CMK (cell line): ENCODE results near the gene MCF2.

Source experiments
- DNase-seq: peaks from one replicate; pipeline ENCODE4 v3.0.0-alpha.2; 2010; ENCODE audit warnings: low read depth

The MCF2 gene

DNA sequence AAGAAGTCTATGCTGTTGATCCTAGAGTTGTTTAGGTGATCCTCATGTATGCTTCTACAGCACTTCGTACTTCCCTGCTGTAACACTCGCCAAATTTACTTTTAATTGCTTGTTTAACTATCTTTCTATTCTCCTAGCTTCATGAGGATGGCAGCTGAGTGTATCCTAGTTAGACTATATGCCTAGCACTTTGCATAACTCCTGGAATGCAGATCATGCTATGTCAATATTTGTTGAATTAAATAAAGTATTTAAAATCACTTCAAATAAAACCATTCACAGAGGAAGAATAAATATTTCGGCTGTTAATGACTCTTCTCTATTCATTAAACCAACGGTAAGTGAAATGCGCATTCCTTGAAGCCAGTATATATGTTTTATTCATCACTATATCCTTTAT is 122.4 kb downstream of the MCF2 start:
- no peak for DNase-seq

DNA sequence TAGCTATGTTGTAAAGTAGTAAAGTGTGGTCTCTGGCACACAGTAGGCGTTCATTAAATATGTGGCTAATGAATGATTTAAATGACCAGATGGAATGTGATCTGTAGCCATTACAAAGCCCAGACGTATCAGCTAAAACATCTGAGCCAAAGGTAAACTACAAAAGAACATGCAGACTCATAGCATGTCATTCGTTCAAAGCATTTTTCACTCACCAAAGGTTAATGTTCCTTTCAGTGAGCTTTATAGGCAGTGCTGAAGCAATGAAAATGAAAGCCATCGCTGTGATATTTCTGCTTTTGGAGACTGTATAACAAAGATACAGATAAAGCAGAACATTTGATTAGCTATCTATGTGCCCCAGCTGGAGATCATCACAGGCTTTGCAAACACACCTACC is 126.9 kb downstream of the MCF2 start:
- no peak for DNase-seq

DNA sequence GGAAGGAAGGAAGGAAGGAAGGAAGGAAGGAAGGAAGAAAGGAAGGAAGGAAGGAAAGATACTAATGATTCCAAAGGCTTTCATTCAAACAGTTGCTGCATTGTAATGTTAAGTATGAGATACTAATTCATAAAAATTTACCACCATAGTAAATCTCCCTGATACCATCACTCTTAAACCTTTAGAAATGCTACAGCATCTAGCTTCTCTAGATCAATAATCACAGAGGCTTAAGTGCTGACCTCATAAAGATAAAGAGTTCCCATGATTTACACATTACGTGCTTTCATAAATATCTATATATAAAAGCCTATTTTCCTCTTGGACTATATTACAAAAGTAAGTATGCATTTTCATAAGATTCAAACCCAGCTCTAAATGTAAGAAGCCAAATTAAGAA is 141.0 kb downstream of the MCF2 start:
- no peak for DNase-seq

GRCh38 chrX:139563251-139563650 is 144.7 kb downstream of the MCF2 start:
- DNase-seq = no peak

DNA sequence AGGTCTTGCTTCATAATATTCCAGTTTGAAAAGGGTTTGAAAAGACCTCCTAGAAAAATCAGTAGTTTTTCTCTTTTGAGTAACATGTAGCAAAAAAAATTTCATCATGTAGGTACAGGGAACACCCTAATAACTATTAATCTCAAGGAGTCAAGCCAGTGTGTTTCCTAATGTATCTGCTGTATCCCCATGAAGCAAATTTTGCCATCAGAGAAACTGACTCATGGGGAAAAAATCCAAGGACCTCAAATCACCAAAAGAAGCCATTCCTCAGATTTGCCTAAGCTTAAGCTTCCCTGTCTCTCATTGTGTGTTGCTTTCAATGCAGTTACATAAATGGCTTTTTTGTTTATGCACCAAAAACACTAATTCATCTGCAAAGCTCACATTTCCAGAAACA is 147.7 kb downstream of the MCF2 start:
- DNase-seq = no peak

DNA sequence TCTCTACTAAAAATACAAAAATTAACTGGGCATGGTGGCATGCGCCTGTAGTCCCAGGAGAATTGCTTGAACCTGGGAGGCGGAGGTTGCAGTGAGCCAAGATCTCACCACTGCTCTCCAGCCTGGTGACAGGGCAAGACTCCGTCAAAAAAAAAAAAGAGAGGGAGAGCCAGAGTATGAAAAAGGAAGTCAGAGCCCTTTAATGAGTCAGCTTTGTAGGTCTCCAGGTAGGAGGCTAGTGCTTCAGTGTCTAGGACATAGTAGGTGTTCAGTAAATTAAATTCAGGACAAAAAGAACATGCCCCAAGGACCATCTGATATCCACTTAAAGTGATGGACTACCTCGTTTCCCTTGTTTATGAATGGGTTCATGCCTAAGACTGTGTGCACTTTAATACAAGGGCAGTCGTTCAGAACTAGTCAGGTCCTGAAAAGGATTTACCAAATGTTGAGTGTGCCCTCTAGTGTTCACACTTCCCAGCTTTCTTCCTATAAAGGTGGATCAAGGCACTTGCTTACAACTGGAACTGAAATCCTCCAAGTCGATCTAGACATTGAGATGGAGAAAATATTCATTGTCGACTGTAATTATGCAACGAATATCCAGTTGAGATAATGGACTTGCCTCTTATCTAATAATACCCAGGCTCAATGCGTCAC is 148.5 kb downstream of the MCF2 start:
- no peak for DNase-seq

GRCh38 chrX:139554991-139555675 is 152.8 kb downstream of the MCF2 start:
- DNase-seq = no peak

- DNase-seq = no peak
These were observed 153.6 kb downstream of the MCF2 start for GRCh38 chrX:139554376-139554775.

GRCh38 chrX:139544591-139544990 is 163.4 kb downstream of the MCF2 start:
- no peak for DNase-seq

- DNase-seq = no peak
These were observed 164.0 kb downstream of the MCF2 start for GRCh38 chrX:139543920-139544319.

- DNase-seq = no peak
These were observed 165.3 kb downstream of the MCF2 start for GRCh38 chrX:139542652-139543051.

DNA sequence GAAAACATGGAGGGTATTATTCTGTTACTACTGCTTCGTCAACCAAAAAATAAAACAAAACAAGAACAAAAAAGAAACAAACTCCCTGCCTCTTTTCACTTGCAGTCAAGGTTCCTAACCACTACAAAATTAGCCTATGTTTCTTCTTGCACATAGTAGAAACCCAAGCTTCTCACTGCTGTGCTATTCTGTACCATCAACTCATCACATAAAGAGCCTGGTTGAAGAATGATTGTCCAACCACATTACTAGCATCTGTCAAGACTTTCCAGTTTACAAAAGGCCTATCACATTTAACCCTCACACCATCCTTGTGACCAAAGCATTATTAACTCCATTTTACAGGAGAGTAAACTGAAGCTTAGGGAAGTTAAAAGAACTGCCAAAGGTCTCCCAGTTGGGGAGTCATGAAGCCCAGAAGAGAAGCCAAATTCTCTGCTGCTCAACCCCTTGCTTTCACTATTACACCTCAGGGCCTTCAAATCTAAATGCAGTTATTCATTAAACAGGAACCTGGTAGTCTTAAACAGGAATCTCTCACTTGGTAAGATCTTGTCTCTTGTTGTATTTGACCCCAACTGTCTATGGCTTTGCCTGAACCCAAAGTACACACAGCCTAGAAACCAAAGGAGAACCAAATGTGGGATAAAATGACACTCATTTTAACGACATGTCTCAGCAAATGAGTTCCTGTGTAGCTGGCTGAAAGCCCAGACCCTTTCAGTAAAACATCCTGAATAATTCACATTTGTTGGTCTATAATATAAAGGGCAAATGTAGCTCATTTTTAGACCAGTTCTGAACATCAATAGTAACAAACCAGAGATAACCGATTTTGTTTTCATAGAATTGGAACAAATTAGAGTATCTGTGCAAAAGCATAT is 168.8 kb downstream of the MCF2 start:
- no peak for DNase-seq

- no peak for DNase-seq
These were observed 174.5 kb downstream of the MCF2 start for GRCh38 chrX:139533444-139533843.

DNA sequence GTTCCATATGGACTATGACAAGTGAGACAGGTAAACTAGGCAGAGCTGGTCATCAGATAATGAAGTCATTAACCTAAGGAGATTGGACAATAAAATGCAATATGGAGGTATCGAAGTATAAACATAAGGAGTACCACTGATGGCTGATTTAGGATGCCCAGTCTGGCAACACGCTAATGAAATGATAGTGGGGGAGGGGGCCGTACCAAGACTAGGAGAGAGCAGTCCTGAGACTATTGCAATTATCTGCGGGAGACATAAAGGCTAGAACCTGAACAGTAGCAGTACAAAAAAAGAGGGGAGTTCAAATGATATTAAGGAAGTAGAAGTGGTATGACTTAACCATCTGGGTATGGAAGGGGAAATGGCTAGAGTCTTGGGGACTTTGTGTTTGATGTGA is 175.1 kb downstream of the MCF2 start:
- no peak for DNase-seq
